ENCODE data around the gene ROBO1.

The ROBO1 gene

GRCh38 chr3:79012530-79012913 is 755.3 kb downstream of the ROBO1 start:
- DNase-seq (ENCODE audit: low read depth), result no peak

GRCh38 chr3:79011821-79012529 is 755.8 kb downstream of the ROBO1 start:
- no peak for DNase-seq (ENCODE audit: low read depth)

GRCh38 chr3:79009861-79010260 is 757.9 kb downstream of the ROBO1 start:
- no peak for DNase-seq (ENCODE audit: low read depth)

- no peak for DNase-seq (ENCODE audit: low read depth)
Measured at GRCh38 chr3:79006077-79006476, 761.7 kb downstream of the ROBO1 start.

GRCh38 chr3:79005084-79005483 is 762.7 kb downstream of the ROBO1 start:
- no peak for DNase-seq (ENCODE audit: low read depth)

- DNase-seq (ENCODE audit: low read depth), result no peak
Measured at GRCh38 chr3:79003994-79004393, 763.8 kb downstream of the ROBO1 start.

- no peak for DNase-seq (ENCODE audit: low read depth)
Measured at GRCh38 chr3:79002465-79003372, 765.1 kb downstream of the ROBO1 start.

- no peak for DNase-seq (ENCODE audit: low read depth)
Measured at GRCh38 chr3:79001255-79001654, 766.5 kb downstream of the ROBO1 start.

GRCh38 chr3:78999139-78999538 is 768.7 kb downstream of the ROBO1 start:
- DNase-seq (ENCODE audit: low read depth), result no peak

GRCh38 chr3:78995087-78995486 is 772.7 kb downstream of the ROBO1 start:
- DNase-seq (ENCODE audit: low read depth), result no peak

GRCh38 chr3:78994174-78995027 is 773.4 kb downstream of the ROBO1 start:
- DNase-seq (ENCODE audit: low read depth), result no peak

- DNase-seq (ENCODE audit: low read depth), result no peak
Measured at GRCh38 chr3:78993375-78993774, 774.4 kb downstream of the ROBO1 start.

- DNase-seq (ENCODE audit: low read depth), result no peak
Measured at GRCh38 chr3:78992830-78993229, 775.0 kb downstream of the ROBO1 start.

GRCh38 chr3:78992400-78992799 is 775.4 kb downstream of the ROBO1 start:
- DNase-seq (ENCODE audit: low read depth), result no peak

- DNase-seq (ENCODE audit: low read depth), result no peak
Measured at GRCh38 chr3:78991656-78992055, 776.1 kb downstream of the ROBO1 start.

- DNase-seq (ENCODE audit: low read depth), result no peak
Measured at GRCh38 chr3:78990156-78990555, 777.6 kb downstream of the ROBO1 start.

- DNase-seq (ENCODE audit: low read depth), result no peak
Measured at GRCh38 chr3:78988324-78988723, 779.5 kb downstream of the ROBO1 start.

GRCh38 chr3:78986416-78987101 is 781.2 kb downstream of the ROBO1 start:
- DNase-seq (ENCODE audit: low read depth), result no peak

GRCh38 chr3:78985981-78986380 is 781.8 kb downstream of the ROBO1 start:
- DNase-seq (ENCODE audit: low read depth), result no peak

GRCh38 chr3:78979028-78979427 is 788.8 kb downstream of the ROBO1 start:
- DNase-seq (ENCODE audit: low read depth), result no peak

- no peak for DNase-seq (ENCODE audit: low read depth)
Measured at GRCh38 chr3:78978037-78978436, 789.8 kb downstream of the ROBO1 start.

- no peak for DNase-seq (ENCODE audit: low read depth)
Measured at GRCh38 chr3:78977073-78977472, 790.7 kb downstream of the ROBO1 start.
